H9 (cell line): Measurements from ENCODE around the gene ZNF813. TPM values are rescaled to one million over a fixed set of nuclear protein-coding genes. Genes with fewer than 3 reads are reported as not detected.

Experiments used
- DNase-seq: peaks from one replicate; pipeline ENCODE4 v3.0.0-alpha.2; 2017
- H2AFZ ChIP-seq: one replicate; pipeline ENCODE4 v1.6.1; 2013; ENCODE audit warnings: mild to moderate bottlenecking, low read length, control low read depth, moderate library complexity
- H2AK5ac ChIP-seq: 2 replicates; pipeline ENCODE4 v1.6.1; 2013; ENCODE audit warnings: low read length, control low read depth, mixed read lengths; ENCODE audit not compliant: insufficient read length
- H2BK120ac ChIP-seq: one replicate; pipeline ENCODE4 v1.6.1; 2013; ENCODE audit warnings: low read depth, mild to moderate bottlenecking, low read length, control low read depth, inconsistent platforms; ENCODE audit not compliant: poor library complexity, severe bottlenecking
- H2BK12ac ChIP-seq: 2 replicates; pipeline ENCODE4 v1.6.1; 2013; ENCODE audit warnings: low read length, control low read depth, mixed read lengths, low read depth; ENCODE audit not compliant: insufficient read length
- H2BK15ac ChIP-seq: 2 replicates; pipeline ENCODE4 v1.6.1; 2013; ENCODE audit warnings: low read depth, low read length, control low read depth
- H2BK20ac ChIP-seq: one replicate; pipeline ENCODE4 v1.6.1; 2013; ENCODE audit warnings: low read depth, mild to moderate bottlenecking, low read length, control low read depth, inconsistent platforms; ENCODE audit not compliant: poor library complexity, severe bottlenecking
- H2BK5ac ChIP-seq: 2 replicates; pipeline ENCODE4 v1.6.1; 2013; ENCODE audit warnings: low read length, control low read depth, mixed read lengths; ENCODE audit not compliant: insufficient read length
- H3K14ac ChIP-seq: 2 replicates; pipeline ENCODE4 v1.6.1; 2013; ENCODE audit warnings: low read length, control low read depth; ENCODE audit not compliant: insufficient read depth
- H3K18ac ChIP-seq: 2 replicates; pipeline ENCODE4 v1.6.1; 2013; ENCODE audit warnings: low read depth, mild to moderate bottlenecking, mixed read lengths, low read length, control low read depth; ENCODE audit not compliant: insufficient read length
- H3K23ac ChIP-seq: 2 replicates; pipeline ENCODE4 v1.6.1; 2013; ENCODE audit warnings: low read length, control low read depth, mixed read lengths, low read depth; ENCODE audit not compliant: insufficient read length
- H3K23me2 ChIP-seq: 2 replicates; pipeline ENCODE4 v1.6.1; 2013; ENCODE audit warnings: low read depth, mild to moderate bottlenecking, mixed read lengths, low read length, control low read depth; ENCODE audit not compliant: insufficient read length, poor library complexity, severe bottlenecking
- H3K27ac ChIP-seq: 2 replicates; pipeline ENCODE4 v1.5.1; 2013; ENCODE audit warnings: low read length, control low read depth, mixed read lengths, low read depth; ENCODE audit not compliant: insufficient read length
- H3K27me3 ChIP-seq: 2 replicates; pipeline ENCODE4 v1.6.1; 2013; ENCODE audit warnings: low read length, control low read depth, inconsistent platforms; ENCODE audit not compliant: insufficient read depth
- H3K4ac ChIP-seq: 2 replicates; pipeline ENCODE4 v1.6.1; 2013; ENCODE audit warnings: low read depth, mild to moderate bottlenecking, control low read depth, inconsistent platforms, low read length, moderate library complexity
- H3K4me1 ChIP-seq: 2 replicates; pipeline ENCODE4 v1.6.1; 2013; ENCODE audit warnings: low read length, control low read depth, inconsistent platforms; ENCODE audit not compliant: insufficient read depth
- H3K4me2 ChIP-seq: 2 replicates; pipeline ENCODE4 v1.6.1; 2013; ENCODE audit warnings: low read length, control low read depth, mixed read lengths; ENCODE audit not compliant: insufficient read length, insufficient read depth
- H3K56ac ChIP-seq: 2 replicates; pipeline ENCODE4 v1.6.1; 2013; ENCODE audit warnings: low read depth, mild to moderate bottlenecking, mixed read lengths, low read length, control low read depth; ENCODE audit not compliant: insufficient read length
- H3K79me1 ChIP-seq: 2 replicates; pipeline ENCODE4 v1.6.1; 2013; ENCODE audit warnings: low read depth, mild to moderate bottlenecking, moderate library complexity, low read length, control low read depth, inconsistent platforms; ENCODE audit not compliant: insufficient read depth, poor library complexity, severe bottlenecking
- H3K79me2 ChIP-seq: 2 replicates; pipeline ENCODE4 v1.6.1; 2013; ENCODE audit warnings: low read length, control low read depth, inconsistent platforms; ENCODE audit not compliant: insufficient read depth
- H3K9ac ChIP-seq: 2 replicates; pipeline ENCODE4 v1.6.1; 2013; ENCODE audit warnings: low read length, control low read depth, mixed read lengths; ENCODE audit not compliant: insufficient read length; ENCODE audit errors: extremely low read depth
- H3K9me3 ChIP-seq: one replicate; pipeline ENCODE4 v1.6.1; 2013; ENCODE audit warnings: low read depth, low read length, inconsistent platforms; ENCODE audit not compliant: control insufficient read depth
- H3T11ph ChIP-seq: one replicate; pipeline ENCODE4 v1.6.1; 2013; ENCODE audit warnings: mild to moderate bottlenecking, low read length, control low read depth, inconsistent platforms
- H4K20me1 ChIP-seq: one replicate; pipeline ENCODE4 v1.6.1; 2013; ENCODE audit not compliant: control insufficient read depth, insufficient read length, insufficient read depth
- H4K5ac ChIP-seq: 2 replicates; pipeline ENCODE4 v1.6.1; 2013; ENCODE audit warnings: low read depth, mild to moderate bottlenecking, mixed read lengths, low read length, control low read depth; ENCODE audit not compliant: insufficient read length
- H4K8ac ChIP-seq: replicated peaks from 2 replicates; pipeline ENCODE4 v1.6.1; 2013; ENCODE audit warnings: low read length, control low read depth, mixed read lengths, low read depth; ENCODE audit not compliant: insufficient read length
- H4K91ac ChIP-seq: 2 replicates; pipeline ENCODE4 v1.6.1; 2013; ENCODE audit warnings: low read depth, mild to moderate bottlenecking, moderate library complexity, mixed read lengths, low read length, control low read depth; ENCODE audit not compliant: insufficient read length
- H3K27ac Mint-ChIP-seq, 3 experiments: 2 replicates in 2 of 3; 3 replicates in 1 of 3; pipeline ENCODE4 v1.8.0; 2020 to 2021; ENCODE audit warnings: mixed read lengths in 3 of 3, mild to moderate bottlenecking in 1 of 3, moderate library complexity in 1 of 3
- H3K27me3 Mint-ChIP-seq: 2 replicates; pipeline ENCODE4 v1.8.0; 2021; ENCODE audit warnings: low read depth, mild to moderate bottlenecking, moderate library complexity, mixed read lengths
- H3K36me3 Mint-ChIP-seq, 3 experiments: 2 replicates in 2 of 3; 3 replicates in 1 of 3; pipeline ENCODE4 v1.8.0; 2020 to 2021; ENCODE audit warnings: low read depth in 3 of 3, mixed read lengths in 3 of 3; ENCODE audit not compliant: insufficient read depth in 1 of 3
- H3K4me1 Mint-ChIP-seq, 2 experiments: 2 replicates each; pipeline ENCODE4 v1.8.0; 2020; ENCODE audit warnings: mixed read lengths in 2 of 2
- H3K4me3 Mint-ChIP-seq, 2 experiments: 2 replicates in 1 of 2; 3 replicates in 1 of 2; pipeline ENCODE4 v1.8.0; 2020 to 2021; ENCODE audit warnings: mild to moderate bottlenecking in 2 of 2, mixed read lengths in 2 of 2, moderate library complexity in 1 of 2
- H3K9me3 Mint-ChIP-seq, 2 experiments: 2 replicates in 1 of 2; 3 replicates in 1 of 2; pipeline ENCODE4 v1.8.0; 2020; ENCODE audit warnings: mild to moderate bottlenecking in 2 of 2, mixed read lengths in 2 of 2, moderate library complexity in 1 of 2
- CTCF ChIP-seq: fragments of 200-600 bp; sonication (generic); conservative IDR thresholded peaks from 3 replicates; pipeline ENCODE4 v1.8.0; 2021; ENCODE audit warnings: antibody characterized with exemption, mild to moderate bottlenecking
- WGBS: extraction: QIAGEN DNeasy Blood & Tissue Kit; methylation state at CpG from one replicate; pipeline ENCODE4 v1.1.7; 2013; ENCODE audit warnings: missing lambda C conversion rate, low lambda C conversion rate, mixed read lengths; ENCODE audit not compliant: insufficient read length; ENCODE audit errors: extremely low coverage; 5-methylcytosine and 5-hydroxymethylcytosine counted together
- total RNA-seq: library from RNA; stranded (reverse); gene quantifications from 2 replicates; pipeline ENCODE4 v1.2.1, GENCODE V29; 2021

Gene ZNF813
- total RNA-seq, 1 experiment from 2014 or later = 17.3 TPM

- no peak overlapping the region for H2BK20ac ChIP-seq
- no peaks in the 10 kb centered on the region for H3K27me3 ChIP-seq
- no peaks in the 10 kb centered on the region for H3K9me3 ChIP-seq
- no peaks in the 10 kb centered on the region; the same call in 1 of the 2 replicates for H3K4me1 ChIP-seq
- no peaks in the 10 kb centered on the region for H3K23me2 ChIP-seq
- no peak overlapping the region for H3K27ac ChIP-seq
- no peak overlapping the region for H3K4ac ChIP-seq
- H3K79me2 ChIP-seq = no peaks in the 10 kb centered on the region
- H2AFZ ChIP-seq = no peak overlapping the region
- H3T11ph ChIP-seq = no peak overlapping the region
- Mint-ChIP-seq H3K4me3 (no peak overlapping the region), H3K9me3 (no peaks in the 10 kb centered on the region), H3K4me1 (peaks cover 19 to 29% of the 10 kb centered on the region in 2 experiments), H3K27me3 (peaks cover 1% of the 10 kb centered on the region), H3K27ac (no peak overlapping the region), H3K36me3 (peaks cover 0 to 4% (median 0%) of the 10 kb centered on the region in 3 experiments; a peak in 1 of 7 replicates)
- H3K14ac ChIP-seq = no peak overlapping the region
- no peak for DNase-seq
- no peak overlapping the region for H4K8ac ChIP-seq
- H2BK5ac ChIP-seq = no peak overlapping the region
- H2AK5ac ChIP-seq = no peak overlapping the region
- no peak overlapping the region for H3K9ac ChIP-seq
- no peak overlapping the region for H2BK120ac ChIP-seq
- H3K4me2 ChIP-seq = no peak overlapping the region
- WGBS = no CpG with 5 or more reads among the region's 8 CpGs
- H2BK12ac ChIP-seq = no peak overlapping the region
- H2BK15ac ChIP-seq = no peak overlapping the region
- no peaks in the 10 kb centered on the region for H3K79me1 ChIP-seq
- no peak overlapping the region for H3K18ac ChIP-seq
- H3K56ac ChIP-seq = no peak overlapping the region
- H3K23ac ChIP-seq = no peak overlapping the region
- no peak overlapping the region for H4K5ac ChIP-seq
- H4K20me1 ChIP-seq = no peaks in the 10 kb centered on the region
- H4K91ac ChIP-seq = no peak overlapping the region
- no peak for TF ChIP-seq CTCF
Measured at GRCh38 chr19:53506728-53507127, 39.2 kb downstream of the ZNF813 start.
